ENCODE results near the gene LGI1.
A peak's percentile ranks its signal among the peaks of the same experiment; 100 is the strongest.
"Not testable (repeated sequence)": the region's sequence is repeated elsewhere in the genome, so short reads cannot be mapped to it uniquely, and the experiment has no call there.

Gene LGI1

DNA sequence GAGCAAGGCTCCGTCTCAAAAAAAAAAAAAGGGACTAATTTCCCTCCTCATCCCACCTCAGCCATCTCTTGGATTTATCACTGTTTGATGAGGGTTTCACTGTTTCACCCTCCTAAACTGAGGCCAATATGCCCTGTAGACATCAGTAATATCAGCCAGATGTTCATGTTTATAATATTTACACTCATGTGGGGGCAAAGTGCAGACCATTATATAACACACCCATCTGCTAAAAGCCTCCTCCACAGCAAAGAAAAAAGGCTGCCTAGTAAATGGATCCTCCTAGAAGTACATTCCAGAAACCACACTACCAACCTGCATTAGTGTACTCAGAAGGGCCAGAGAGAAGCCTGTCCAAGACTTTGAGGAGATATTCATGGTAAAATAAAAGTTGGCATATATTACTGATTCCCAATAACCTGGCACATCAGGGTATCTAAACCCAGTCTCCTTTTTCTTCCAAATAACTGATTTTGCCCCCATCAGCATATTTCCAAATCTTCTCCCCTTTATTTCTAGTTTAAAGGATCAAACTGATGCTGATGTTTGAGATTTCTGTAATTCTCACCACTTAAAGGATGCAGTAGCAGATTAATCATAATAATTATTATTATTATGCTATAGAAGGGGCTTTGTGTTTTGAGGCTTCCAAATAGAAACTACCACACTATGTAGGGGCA lies 55.1 kb downstream of the LGI1 start:
- DNase-seq = no peak

DNA sequence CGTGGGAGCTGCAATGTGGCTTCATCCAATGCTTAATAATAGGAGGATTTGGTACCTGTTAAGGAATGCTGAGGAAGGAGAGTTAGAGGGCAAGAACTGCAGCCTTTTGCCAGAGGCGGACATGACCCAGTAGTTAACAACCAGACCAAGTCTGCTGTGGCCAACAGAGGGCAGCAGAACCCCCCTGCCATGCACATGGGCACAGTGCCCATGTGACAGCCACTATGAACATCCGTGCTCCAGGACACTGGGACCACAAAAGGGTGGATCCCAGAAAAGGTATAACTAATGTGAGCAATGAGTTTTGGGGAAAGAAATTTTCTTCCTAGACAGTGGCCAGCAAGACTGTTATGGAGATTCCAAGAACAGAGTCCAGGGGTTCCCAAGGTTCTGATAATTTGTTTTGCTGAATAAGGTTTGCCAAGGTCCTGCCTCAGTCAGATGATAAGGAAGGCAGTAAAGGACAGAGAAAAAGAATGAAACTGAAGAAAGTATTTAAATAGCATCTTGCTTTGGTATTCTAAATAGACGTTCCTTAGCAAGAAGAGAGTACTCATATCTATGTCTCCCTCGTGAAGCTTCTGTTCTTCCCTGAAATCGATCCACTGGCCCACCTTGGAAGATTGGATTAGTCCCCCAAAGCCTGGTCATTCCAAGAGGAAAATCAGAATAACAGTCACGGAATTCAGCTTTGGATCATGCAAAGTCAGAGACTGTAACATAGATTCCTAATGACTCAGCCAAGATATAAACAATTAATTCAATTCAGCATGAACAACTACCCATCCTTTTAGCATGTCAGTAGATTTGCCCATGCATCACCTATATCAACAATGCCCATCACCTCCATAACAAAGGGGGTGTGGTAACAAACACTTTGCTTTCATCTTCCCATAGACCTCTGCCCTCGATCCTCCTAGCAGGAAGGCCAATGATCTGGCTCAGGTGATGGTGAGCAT lies 56.0 kb downstream of the LGI1 start:
- DNase-seq = peak; percentile 20

DNA sequence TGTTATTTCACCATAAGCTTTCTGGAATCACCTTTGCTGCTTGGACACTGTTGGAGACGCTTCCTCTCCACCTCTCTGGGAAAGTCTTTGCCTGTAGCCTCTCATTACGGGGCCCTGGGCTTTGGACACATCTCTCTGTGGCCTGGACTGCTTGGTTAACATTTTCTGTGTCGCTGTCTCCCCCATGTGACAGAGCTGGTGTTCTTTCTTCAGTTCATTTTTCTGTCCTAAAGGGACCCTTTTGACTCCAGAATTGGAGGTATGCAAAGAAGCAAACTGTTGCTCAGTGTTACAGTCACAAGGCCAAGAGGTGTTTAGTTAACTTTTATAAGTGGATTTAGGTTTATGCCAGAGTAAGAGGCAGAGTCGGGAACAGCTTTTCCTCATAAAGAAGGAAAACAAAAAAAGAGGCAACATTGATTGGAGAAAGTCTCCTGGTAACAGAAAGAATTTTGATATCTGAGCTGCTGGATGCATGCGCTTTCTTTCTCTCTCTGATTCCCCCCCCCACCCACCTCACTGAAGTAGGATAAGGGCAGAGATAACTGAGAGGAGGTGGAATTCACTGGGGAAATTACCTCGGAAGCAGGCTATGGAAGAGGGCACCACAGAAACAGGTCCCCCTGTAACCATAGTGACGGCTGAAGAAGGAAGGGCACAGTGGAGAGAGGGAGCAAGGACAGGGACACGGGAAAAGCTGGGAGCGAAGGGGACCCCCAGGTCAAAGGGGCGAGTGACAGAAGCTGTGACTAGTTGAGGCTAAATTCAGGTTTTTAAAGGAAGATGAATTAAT lies 57.8 kb downstream of the LGI1 start:
- DNase-seq = no peak

DNA sequence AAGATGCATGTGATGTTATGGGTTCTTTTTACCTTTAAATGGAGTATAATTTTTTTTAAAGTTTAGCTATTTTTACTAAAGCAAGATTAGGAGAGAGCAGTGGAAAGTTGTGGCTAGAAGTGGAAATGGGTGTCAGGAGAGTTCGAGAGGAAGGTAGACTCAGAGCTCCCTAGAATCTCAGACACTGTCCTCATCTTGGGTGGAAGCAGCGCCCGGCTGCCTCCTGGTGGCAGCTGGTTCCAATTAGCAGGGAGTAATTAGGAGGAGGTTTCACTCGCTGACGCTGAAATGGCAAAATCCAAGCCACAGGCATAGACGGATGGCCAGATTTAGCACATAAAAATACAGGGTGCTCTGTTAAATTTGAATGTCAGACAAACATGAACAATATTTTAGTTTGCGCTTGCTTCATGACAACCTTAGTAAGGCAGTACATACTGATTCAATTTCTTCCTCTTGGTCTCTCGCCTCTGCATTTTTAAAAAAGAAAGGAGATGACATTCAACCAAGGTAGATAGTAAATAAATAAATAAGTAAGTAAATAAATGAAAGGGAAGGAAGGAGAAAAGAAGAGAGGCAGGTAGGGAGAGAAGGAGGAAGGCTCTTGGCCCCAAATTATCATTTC lies 58.5 kb downstream of the LGI1 start:
- peak; percentile 14 for DNase-seq

DNA sequence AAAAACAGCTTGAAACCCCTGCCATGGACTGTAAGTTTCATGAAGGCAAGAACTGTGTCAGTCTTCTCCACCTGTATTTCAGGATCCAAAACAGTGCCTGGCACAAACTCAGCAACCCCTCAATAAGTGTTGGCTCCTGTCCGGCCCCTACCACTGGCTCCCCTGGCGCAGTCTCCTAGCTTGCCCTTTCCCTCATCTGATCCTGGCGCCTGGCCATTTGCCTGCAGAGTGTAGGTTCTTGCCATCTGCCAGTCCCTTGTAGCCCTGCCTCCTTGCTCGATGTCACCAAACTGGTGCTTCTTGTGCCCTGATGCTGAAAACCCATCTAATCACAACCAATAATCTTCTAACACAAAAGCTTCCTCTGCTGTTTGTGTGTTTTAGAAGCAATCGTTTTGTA lies 60.4 kb downstream of the LGI1 start:
- DNase-seq = no peak

DNA sequence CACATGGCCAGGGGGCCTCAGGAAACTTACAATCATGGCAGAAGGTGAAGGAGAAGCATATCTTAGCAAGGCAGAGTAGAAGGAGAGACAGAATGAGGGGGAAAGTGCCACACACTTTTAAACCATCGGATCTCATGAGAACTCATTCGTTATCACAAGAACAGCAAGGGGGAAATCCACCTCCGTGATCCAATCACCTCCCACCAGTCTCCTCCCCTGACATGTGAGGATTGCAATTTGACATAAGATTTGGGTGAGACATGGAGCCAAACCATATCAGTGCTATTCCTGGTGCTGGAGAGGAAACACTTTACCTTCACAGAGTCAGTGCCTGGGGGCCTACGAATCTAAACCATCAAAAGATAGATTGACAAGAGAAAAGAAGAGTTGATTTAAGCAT lies 61.8 kb downstream of the LGI1 start:
- no peak for DNase-seq

DNA sequence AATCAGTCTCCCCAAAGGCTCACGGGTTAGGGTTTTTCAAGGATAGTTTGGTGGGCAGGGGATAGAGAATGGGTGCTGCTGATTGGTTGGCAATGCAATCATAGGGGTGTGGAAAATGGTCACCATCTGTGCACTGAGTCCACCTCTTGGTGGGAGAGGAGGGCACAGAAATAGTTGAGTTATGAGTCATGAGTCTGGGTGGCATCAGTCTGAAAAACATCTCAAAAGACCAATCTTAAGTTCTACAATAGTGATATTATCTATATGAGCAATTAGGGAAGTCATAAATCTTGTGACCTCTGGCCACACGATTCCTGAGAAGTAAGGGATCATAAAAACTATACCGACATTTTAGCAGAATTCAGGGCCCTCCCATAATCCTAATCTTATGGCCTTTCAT lies 62.7 kb downstream of the LGI1 start:
- DNase-seq = no peak

DNA sequence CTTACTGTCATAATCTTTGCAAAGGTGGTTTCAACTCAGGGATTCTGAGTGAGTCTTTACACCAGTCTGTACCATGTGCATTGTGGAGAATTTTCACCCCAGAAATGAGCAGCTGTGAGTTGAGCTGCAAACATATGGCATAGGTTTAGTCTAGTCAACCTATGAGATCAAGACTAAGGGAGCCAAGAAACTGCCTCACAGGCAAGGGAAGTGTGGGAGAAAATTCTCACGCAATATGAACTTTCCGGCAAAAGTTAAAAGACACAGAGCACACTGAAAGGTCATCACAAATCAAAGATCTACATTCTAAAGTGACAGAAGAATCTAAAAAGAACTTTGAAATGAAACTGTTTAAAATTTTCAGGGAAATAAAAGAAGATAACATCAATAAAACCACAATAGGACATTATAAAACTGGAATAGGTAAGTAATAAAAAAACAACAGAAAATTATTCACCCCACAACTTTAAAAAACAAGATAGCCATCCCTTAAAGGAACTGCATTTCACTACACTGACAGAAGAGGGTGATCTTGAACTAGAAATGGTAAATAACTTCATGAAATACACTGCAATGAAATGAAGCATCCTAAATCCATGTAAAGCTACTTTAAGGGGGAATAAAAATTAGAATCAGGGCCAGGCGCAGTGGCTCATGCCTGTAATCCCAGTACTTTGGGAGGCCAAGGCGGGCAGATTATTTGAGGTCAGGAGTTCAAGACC lies 63.5 kb downstream of the LGI1 start:
- DNase-seq = no peak

DNA sequence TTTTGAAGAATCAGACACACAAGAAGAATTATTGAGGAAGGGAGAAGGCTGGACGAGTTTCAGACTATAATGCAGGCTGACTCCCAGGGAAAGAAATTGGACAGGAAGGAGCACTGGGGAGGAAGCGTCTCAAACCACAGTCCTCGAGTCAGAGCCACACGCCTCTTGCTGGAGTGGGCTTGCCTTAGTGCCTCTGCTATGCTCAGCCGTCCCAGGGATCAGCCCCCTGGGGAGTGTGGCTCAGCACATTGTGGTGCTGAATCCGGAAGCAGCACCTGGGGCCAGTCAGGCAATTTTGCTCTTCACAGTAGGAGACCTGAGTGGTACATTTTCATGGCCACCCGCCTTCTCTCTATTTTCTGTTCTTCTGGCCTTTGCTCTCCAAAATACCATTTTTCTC lies 68.6 kb downstream of the LGI1 start:
- no peak for DNase-seq

DNA sequence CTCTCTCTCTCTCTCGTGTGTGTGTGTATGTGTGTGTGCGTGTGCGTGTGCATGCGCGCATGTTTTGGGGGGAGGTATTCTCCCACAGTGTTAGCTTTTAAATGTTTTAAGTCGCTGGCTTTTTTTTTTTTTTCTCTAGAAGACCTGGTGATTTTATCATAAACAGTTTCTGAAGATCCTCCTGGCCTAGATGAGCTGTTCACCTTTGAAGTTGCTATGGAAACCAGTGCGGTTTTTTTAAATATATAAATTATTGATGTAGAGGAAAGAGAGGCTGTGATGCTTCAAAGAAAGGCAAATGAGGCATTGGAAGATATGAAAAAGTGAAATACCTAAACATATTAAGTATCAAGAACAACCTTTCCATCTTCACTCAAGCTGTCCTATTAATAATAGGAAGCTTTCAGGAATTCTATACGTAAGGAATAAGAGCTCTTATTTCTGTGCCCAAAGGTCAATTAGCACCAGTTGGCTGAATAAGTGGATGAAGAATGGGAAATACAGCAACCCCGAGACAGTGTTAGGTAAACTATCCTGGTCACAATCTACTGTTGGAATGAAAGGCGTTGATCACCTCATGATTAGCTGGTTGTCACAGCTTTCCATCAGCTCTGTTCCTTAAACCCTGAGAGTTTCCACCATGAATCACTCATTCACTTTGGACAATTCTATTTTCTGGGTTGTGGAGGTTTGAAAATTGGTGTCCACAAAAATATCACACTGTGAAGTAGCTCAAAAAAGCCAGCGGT lies 69.5 kb downstream of the LGI1 start:
- DNase-seq = no peak

DNA sequence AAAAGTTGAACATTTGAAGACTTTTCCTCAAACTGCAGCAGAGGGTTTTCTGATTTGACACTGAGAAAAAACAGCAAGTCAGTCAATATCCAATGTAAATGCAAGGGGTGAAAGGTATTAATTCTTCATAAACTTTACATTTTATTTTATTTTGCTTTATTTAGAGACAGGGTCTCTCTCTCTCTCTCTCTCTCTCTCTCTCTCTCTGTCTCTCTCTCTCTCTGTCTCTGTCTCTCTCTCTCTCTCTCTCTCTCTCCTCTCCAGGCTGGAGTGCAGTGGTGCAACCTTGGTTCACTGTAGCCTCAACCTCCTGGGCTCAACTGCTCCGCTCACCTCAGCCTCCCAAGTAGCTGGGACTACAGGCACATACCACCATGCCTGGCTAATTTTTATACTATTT lies 73.3 kb downstream of the LGI1 start:
- not testable (repeated sequence) for DNase-seq

DNA sequence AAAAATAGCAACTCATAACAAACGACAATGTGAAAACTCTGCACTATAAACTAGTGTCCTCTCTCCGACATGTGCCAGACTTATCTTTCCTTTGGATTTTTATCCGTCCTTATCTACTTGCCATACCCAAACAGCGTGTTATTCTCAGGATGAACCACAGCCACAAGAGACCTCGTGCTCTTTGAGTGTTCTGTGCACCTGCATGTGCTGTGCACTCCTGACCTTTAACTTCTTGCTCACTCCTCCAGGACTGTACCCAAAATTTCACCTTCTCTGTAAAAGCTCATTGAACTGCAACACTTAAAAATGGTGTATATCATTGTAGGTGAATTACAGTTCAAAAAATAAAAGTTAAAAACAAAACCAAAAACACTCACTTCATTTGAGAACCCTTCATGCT lies 78.0 kb downstream of the LGI1 start:
- DNase-seq = no peak

DNA sequence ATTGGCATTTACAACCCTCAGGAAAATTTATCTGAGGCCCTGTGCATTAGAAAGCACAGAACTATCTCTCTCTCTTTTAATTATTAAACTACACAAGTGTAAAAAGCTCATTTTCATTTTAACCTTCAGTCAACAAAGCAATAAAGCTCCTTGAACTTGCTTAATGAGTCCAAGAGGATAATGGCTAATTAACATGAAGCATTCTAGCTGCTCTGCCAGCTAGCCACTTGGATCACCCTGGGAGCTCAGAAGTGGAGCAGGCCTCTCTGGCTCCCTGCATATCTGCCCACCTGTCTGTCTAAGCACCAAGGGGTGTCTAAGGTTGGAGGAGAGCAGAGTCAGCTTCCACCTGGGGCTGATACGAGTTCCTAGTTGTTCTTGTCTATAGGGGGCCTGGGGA lies 80.1 kb downstream of the LGI1 start:
- no peak for DNase-seq

DNA sequence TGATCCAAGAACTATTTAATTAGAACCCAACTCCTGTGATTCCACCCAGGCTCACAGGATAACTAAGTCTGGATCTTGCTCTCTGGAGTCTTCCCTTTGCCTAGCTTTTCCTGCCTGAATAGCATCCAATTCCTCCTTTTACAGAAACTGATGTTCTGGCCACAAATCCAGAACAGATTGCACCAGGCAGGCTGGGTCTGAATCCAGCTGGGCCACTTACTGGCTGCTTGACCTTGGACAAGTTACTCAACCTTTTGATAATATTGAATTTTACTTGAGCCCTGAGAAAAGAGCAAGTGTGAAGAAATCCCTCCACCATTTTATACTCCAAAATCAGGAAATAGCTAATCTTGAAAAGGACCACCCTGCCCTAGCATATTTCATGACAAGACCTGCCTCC lies 80.5 kb downstream of the LGI1 start:
- no peak for DNase-seq

DNA sequence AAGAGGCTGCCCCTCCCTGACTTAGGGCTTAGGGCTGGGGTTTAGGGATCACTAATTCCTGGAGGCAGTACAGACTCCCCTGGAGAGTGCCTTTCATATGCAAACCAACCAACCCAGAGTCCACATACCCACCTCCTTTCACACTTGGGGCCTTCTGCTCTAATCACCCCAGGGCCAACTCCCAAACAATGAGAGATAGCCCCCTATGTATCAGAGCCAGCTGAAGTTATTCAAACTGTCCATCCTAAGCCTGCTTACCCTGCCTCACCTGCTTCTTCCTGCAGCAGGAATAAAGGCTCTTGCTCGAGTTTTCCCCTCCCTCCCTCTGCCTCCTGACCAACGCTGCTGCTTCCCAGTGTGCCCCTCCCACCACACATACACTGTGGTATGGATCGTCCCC lies 84.2 kb downstream of the LGI1 start:
- DNase-seq = no peak

DNA sequence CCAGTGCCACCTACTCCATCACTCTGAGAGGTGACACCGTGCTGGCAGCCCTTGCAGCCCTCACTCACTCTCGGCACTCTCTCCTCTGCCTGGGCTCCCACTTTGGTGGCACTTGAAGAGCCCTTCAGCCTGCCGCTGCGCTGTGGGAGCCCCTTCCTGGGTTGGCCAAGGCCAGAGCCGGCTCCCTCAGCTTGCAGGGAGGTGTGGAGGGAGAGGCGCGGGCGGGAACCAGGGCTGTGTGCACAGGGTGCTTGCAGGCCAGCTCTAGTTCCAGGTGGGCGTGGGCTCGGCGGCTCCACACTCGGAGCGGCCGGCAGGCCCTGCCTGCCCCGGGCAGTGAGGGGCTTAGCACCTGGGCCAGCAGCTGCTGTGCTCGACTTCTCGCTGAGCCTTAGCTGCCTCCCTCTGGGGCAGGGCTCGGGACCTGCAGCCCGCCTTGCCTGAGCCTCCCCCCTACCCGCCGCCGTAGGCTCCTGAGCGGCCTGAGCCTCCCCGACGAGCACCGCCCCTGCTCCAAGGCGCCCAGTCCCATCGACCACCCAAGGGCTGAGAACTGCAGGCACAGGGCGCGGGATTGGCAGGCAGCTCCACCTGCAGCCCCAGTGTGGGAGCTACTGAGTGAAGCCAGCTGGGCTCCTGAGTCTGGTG lies 87.4 kb downstream of the LGI1 start:
- no peak for DNase-seq

Measured in activated CD4-positive, alpha-beta T cell treated with anti-CD3 and anti-CD28 coated beads, Interleukin-2, amount 50 U/mL, for 1 hour (primary cell).